Heart left ventricle (tissue), 16 donors: ENCODE results near the gene MGLL. TPM values are rescaled to one million over a fixed set of nuclear protein-coding genes. Genes with fewer than 3 reads are reported as not detected.

Experiments
- ATAC-seq, 4 donors: fragments of 200-7000 bp; cut with Tn5 transposase; one replicate each; pipeline ENCODE4 v1.9.1; 2020 to 2022; ENCODE audit warnings: moderate library complexity in 4 of 4, mild to moderate bottlenecking in 3 of 4, moderate number of reproducible peaks in 1 of 4
- DNase-seq, 5 donors: peaks; one replicate each; pipeline ENCODE4 v3.0.0-alpha.2; 2020
- H3K27ac ChIP-seq, 12 donors: fragments of 200-600 bp; sonication (generic) in 4 of 12; one replicate each; pipeline versions ENCODE4 v1.5.0 to v1.8.0; 2016 to 2022; ENCODE audit warnings: mild to moderate bottlenecking in 2 of 12
- H3K27me3 ChIP-seq, 9 donors: fragments of 200-600 bp; sonication (generic) in 2 of 9; one replicate each; pipeline versions ENCODE4 v1.5.1 to v1.8.0; 2016 to 2022; ENCODE audit warnings: mild to moderate bottlenecking in 3 of 9
- H3K36me3 ChIP-seq, 9 donors: fragments of 200-600 bp; sonication (generic) in 2 of 9; one replicate each; pipeline versions ENCODE4 v1.5.0 to v1.8.0; 2018 to 2022; ENCODE audit warnings: mild to moderate bottlenecking in 2 of 9
- H3K4me1 ChIP-seq, 12 donors: fragments of 200-600 bp; sonication (generic) in 4 of 12; one replicate each; pipeline versions ENCODE4 v1.5.0 to v1.8.0; 2016 to 2022; ENCODE audit warnings: mild to moderate bottlenecking in 3 of 12
- H3K4me3 ChIP-seq, 12 donors: fragments of 200-600 bp; sonication (generic) in 4 of 12; one replicate each; pipeline versions ENCODE4 v1.5.0 to v1.8.0; 2017 to 2022; ENCODE audit warnings: mild to moderate bottlenecking in 9 of 12, moderate library complexity in 4 of 12
- H3K9me3 ChIP-seq, 12 donors: fragments of 200-600 bp; sonication (generic) in 4 of 12; one replicate each; pipeline versions ENCODE4 v1.5.0 to v1.8.0; 2016 to 2022; ENCODE audit warnings: mild to moderate bottlenecking in 1 of 12
- CTCF ChIP-seq, 12 donors: fragments of 200-600 bp; sonication (generic) in 4 of 12; IDR thresholded peaks; one replicate each; pipeline versions ENCODE4 v1.5.0 to v1.8.0; 2018 to 2022; ENCODE audit warnings: antibody characterized with exemption in 12 of 12, mild to moderate bottlenecking in 5 of 12
- POLR2A ChIP-seq, 2 donors: fragments of 450-650 bp; IDR thresholded peaks; one replicate each; pipeline ENCODE4 v1.6.1; 2017; ENCODE audit warnings: antibody characterized with exemption in 2 of 2, mild to moderate bottlenecking in 2 of 2, moderate library complexity in 2 of 2
- WGBS, 4 donors: extraction: QIAGEN DNeasy Blood & Tissue Kit in 2 of 4; methylation state at CpG; one replicate each; pipeline versions ENCODE4 v1.1.5 to v1.1.7; 2013 to 2018; 5-methylcytosine and 5-hydroxymethylcytosine counted together
- intact Hi-C, 10 donors: fragments of 100-400 bp; cut with DNase I; formaldehyde crosslinking; loops; one replicate each; pipeline versions ENCODE4 v1.11.1 to v1.14.2; 2022
- polyA plus RNA-seq, 2 donors: library from polyadenylated mRNA; stranded (reverse); fragments of 200-250 nt; gene quantifications; one replicate each; pipeline ENCODE4 v1.2.3, GENCODE V29; 2013
- total RNA-seq, 9 donors: library from RNA; depleted of rRNA in 2 of 9; stranded (reverse); fragments of >200 nt in 2 of 9; fragmentation: NEBNext Ultra II Directional in 3 of 9; extraction: Animal tissue kit (Norgen Biotek cat#: 25700) in 3 of 9; gene quantifications; one replicate each; pipeline versions ENCODE4 v1.1.0 to v1.2.4, GENCODE V29; 2016 to 2023
- donor health status: ischemic (EF 13 %, LVEDD 7.1; RV severe dilation, severe dysfunction).
- donor health status: healthy with polysubstance abuse.
- donor health status: DM: no; HTN: yes; CAD: no.
- donor health status: DM: no; HTN: no; CAD: no.
- donor health status: ischemic (EF 25% LVEDD 6.9; RV normal size, moderate dysfunction).
- donor health status: ischemic (EF 25% LVEDD 5.7; RV mildly dilated, moderate dysfunction).
- donor health status: healthy.
- donor health status: DM: yes; HTN: yes; CAD: no.
- donor health status: ischemic (EF 35%, LVEDD 5.7; RV mildly dilated, moderate dysfunction).
- donor health status: nonischemic (EF 11% LVEDD 7.7; RV severe dilation, severe dysfunction).
- donor health status: DM: yes; HTN: yes; CAD: no.
- donor health status: PGD.
- donor health status: ischemic (EF 29% LVEDD 5.4; RV normal size, mild dysfunction).
- donor health status: nonischemic (EF 23%, LVEDD 6.1; RV moderate dilation, normal function).

Gene MGLL
- total and polyA plus RNA-seq, 11 donors, result 38.5 to 119 (median 78.9) TPM

- TF ChIP-seq CTCF (IDR thresholded peaks at IDR 0.05) (no peak), POLR2A (IDR thresholded peaks at IDR 0.05) (no peak)
- Histone ChIP-seq H3K4me1 (peaks cover 9 to 74% (median 42%) of the 10 kb centered on the region in 12 donors), H3K36me3 (peaks cover 0 to 14% (median 0%) of the 10 kb centered on the region in 9 donors), H3K27ac (peak overlapping the region in 11 of 12 donors; percentile 6 to 87 (median 47)), H3K4me3 (no peak overlapping the region), H3K9me3 (no peaks in the 10 kb centered on the region), H3K27me3 (no peaks in the 10 kb centered on the region)
- ATAC-seq (peak; percentile 22 to 73 (median 56)), DNase-seq (peak in 1 of 5 donors; percentile 21)
- intact Hi-C loops, result no loop called here
- 66 to 73% (median 67%) methylated on average over 4 of the region's 4 CpGs for WGBS, 4 donors
These were observed 92.7 kb downstream of the MGLL start for GRCh38 chr3:127729556-127730056.

- ATAC-seq (no peak), DNase-seq (no peak)
- peak overlapping the region in 7 of 12 donors; percentile 4 to 87 (median 47) for H3K27ac ChIP-seq
- H3K9me3 ChIP-seq, result no peaks in the 10 kb centered on the region
- no peaks in the 10 kb centered on the region for H3K27me3 ChIP-seq
- no peak overlapping the region for H3K4me3 ChIP-seq
- intact Hi-C loops, result no loop called here
- peaks cover 5 to 65% (median 36%) of the 10 kb centered on the region in 12 donors for H3K4me1 ChIP-seq
- TF ChIP-seq POLR2A (IDR thresholded peaks at IDR 0.05) (no peak), CTCF (IDR thresholded peaks at IDR 0.05) (no peak)
- H3K36me3 ChIP-seq, result peaks cover 0 to 20% (median 0%) of the 10 kb centered on the region in 9 donors
- 73 to 82% (median 78%) methylated on average over 7 of the region's 7 CpGs for WGBS, 4 donors
These were observed 93.8 kb downstream of the MGLL start for GRCh38 chr3:127728417-127729015.

GRCh38 chr3:127726894-127727293 lies 95.4 kb downstream of the MGLL start:
- H3K27ac ChIP-seq, result peak overlapping the region; percentile 32 to 83 (median 63)
- intact Hi-C loops, result no loop called here
- DNase-seq (no peak), ATAC-seq (peak in 3 of 4 donors; percentile 29 to 86 (median 48))
- WGBS, 4 donors, result 64 to 71% (median 67%) methylated on average over 3 of the region's 3 CpGs
- H3K36me3 ChIP-seq, result peaks cover 0 to 23% (median 0%) of the 10 kb centered on the region in 9 donors
- H3K4me3 ChIP-seq, result no peak overlapping the region
- H3K4me1 ChIP-seq, result peaks cover 9 to 65% (median 41%) of the 10 kb centered on the region in 12 donors
- no peaks in the 10 kb centered on the region for H3K9me3 ChIP-seq
- TF ChIP-seq POLR2A (IDR thresholded peaks at IDR 0.05) (no peak), CTCF (IDR thresholded peaks at IDR 0.05) (no peak)
- no peaks in the 10 kb centered on the region for H3K27me3 ChIP-seq

GRCh38 chr3:127723011-127723567 lies 99.2 kb downstream of the MGLL start:
- intact Hi-C loops, result no loop called here
- Histone ChIP-seq H3K27me3 (no peaks in the 10 kb centered on the region), H3K36me3 (peaks cover 0 to 55% (median 25%) of the 10 kb centered on the region in 9 donors), H3K4me1 (peaks cover 4 to 48% (median 35%) of the 10 kb centered on the region in 12 donors), H3K27ac (peak overlapping the region in 10 of 12 donors; percentile 10 to 83 (median 60)), H3K9me3 (no peaks in the 10 kb centered on the region), H3K4me3 (no peak overlapping the region)
- DNase-seq (peak in 1 of 5 donors; percentile 13), ATAC-seq (peak in 1 of 4 donors; percentile 47)
- 40 to 51% (median 47%) methylated on average over 11 of the region's 11 CpGs for whole genome bisulfite sequencing, 4 donors
- no peak for TF ChIP-seq CTCF (IDR thresholded peaks at IDR 0.05)
- TF ChIP-seq POLR2A (IDR thresholded peaks at IDR 0.05), result no peak
